ENCODE data around the gene ZNF148.
"Not testable (repeated sequence)": the region's sequence is repeated elsewhere in the genome, so short reads cannot be mapped to it uniquely, and the experiment has no call there.

Gene ZNF148

DNA sequence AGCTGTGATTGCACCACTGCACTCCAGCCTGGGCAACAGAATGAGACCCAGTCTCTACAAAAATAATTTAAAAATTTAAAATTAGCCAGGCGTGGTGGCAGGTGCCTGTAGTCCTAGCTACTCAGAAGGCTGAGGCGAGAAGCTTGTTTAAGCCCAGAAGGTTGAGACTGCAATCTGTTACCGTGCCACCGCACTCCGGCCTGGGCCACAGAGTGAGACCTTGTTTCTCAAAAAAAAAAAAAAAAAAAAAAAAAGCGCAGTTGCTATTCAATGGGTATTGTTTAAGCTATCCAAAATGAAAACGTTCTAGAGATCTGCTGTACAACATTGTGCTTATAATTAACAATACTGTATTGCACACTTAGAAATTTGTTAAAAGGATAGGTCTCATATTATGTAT lies 24.0 kb downstream of the ZNF148 start:
- TF ChIP-seq, protein P1, sequence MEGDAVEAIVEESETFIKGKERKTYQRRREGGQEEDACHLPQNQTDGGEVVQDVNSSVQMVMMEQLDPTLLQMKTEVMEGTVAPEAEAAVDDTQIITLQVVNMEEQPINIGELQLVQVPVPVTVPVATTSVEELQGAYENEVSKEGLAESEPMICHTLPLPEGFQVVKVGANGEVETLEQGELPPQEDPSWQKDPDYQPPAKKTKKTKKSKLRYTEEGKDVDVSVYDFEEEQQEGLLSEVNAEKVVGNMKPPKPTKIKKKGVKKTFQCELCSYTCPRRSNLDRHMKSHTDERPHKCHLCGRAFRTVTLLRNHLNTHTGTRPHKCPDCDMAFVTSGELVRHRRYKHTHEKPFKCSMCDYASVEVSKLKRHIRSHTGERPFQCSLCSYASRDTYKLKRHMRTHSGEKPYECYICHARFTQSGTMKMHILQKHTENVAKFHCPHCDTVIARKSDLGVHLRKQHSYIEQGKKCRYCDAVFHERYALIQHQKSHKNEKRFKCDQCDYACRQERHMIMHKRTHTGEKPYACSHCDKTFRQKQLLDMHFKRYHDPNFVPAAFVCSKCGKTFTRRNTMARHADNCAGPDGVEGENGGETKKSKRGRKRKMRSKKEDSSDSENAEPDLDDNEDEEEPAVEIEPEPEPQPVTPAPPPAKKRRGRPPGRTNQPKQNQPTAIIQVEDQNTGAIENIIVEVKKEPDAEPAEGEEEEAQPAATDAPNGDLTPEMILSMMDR (IDR thresholded peaks at IDR 0.05; ENCODE audit: insufficient read depth, low read depth, low read length, missing control alignments), result no peak
- no peak overlapping the region for H3K4me3 ChIP-seq (ENCODE audit: low read length)
- no peak for DNase-seq (ENCODE audit: low read depth)

- TF ChIP-seq, protein P1 (IDR thresholded peaks at IDR 0.05; ENCODE audit: insufficient read depth, low read depth, low read length, missing control alignments), result no peak
- DNase-seq (ENCODE audit: low read depth), result no peak
- H3K4me3 ChIP-seq (ENCODE audit: low read length), result no peak overlapping the region
Measured at GRCh38 chr3:125350597-125350996, 24.5 kb downstream of the ZNF148 start.

DNA sequence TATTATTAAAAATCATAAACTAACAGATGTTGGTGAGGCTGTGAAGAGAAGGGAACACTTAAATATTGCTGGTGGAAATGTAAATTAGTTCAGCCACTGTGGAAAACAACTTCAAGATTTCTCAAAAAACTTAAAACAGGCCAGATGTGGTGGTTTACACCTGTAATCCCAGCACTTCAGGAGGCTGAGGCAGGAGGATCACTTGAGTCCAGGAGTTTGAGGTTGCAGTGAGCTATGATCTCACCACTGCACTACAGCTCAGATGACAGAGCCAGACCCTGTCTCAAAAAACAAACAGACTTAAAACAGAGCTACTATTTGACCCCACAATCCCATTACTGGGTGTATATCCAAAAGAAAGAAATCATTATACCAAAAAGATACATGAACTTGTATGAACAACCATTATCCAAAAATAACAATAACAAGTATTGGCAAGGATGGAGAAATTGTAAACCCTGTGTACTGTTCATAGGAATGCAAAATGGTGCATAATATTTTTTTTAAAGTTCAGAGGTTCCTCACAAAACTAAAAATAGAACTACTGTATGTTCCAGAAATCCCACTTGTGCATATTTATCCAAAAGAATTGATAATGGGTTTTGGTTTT lies 25.5 kb downstream of the ZNF148 start:
- DNase-seq (ENCODE audit: low read depth), result no peak
- TF ChIP-seq, protein P1 (IDR thresholded peaks at IDR 0.05; ENCODE audit: insufficient read depth, low read depth, low read length, missing control alignments), result no peak
- no peak overlapping the region for H3K4me3 ChIP-seq (ENCODE audit: low read length)

DNA sequence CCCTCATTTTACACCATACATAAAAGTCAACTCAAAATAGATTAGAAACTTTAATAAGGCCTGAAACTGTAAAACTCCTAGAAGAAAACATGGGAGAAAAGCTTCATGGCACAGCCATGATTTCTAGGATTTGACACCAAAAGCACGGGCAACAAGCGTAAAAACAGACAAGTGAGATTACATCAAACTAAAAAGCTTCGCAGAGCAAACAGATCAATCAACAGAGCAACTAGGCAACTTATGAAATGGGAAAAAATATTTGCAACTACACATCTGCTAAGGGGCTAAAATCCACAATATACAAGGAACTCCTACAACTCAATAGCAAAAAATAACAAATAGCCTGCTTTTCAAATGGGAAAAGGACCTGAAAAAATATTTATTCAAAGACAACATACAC lies 26.1 kb downstream of the ZNF148 start:
- TF ChIP-seq, protein P1 (IDR thresholded peaks at IDR 0.05; ENCODE audit: insufficient read depth, low read depth, low read length, missing control alignments), result no peak
- H3K4me3 ChIP-seq (ENCODE audit: low read length), result no peak overlapping the region
- DNase-seq (ENCODE audit: low read depth), result no peak

GRCh38 chr3:125343367-125343766 lies 31.8 kb downstream of the ZNF148 start:
- H3K4me3 ChIP-seq (ENCODE audit: low read length); DNase-seq (ENCODE audit: low read depth): not testable (repeated sequence)

GRCh38 chr3:125340121-125340520 lies 35.0 kb downstream of the ZNF148 start:
- no peak overlapping the region for H3K4me3 ChIP-seq (ENCODE audit: low read length)
- TF ChIP-seq, protein P1 (IDR thresholded peaks at IDR 0.05; ENCODE audit: insufficient read depth, low read depth, low read length, missing control alignments), result no peak
- no peak for DNase-seq (ENCODE audit: low read depth)

- no peak for DNase-seq (ENCODE audit: low read depth)
- TF ChIP-seq, protein P1 (IDR thresholded peaks at IDR 0.05; ENCODE audit: insufficient read depth, low read depth, low read length, missing control alignments), result no peak
- H3K4me3 ChIP-seq (ENCODE audit: low read length), result no peak overlapping the region
Measured at GRCh38 chr3:125337506-125337905, 37.6 kb downstream of the ZNF148 start.
